GM12874 (cell line): Measurements from ENCODE around the gene NANOS2.
A peak's percentile ranks its signal among the peaks of the same experiment; 100 is the strongest.

Source experiments
- CTCF ChIP-seq: IDR thresholded peaks from 2 replicates; pipeline ENCODE4 v1.5.1; 2011; ENCODE audit warnings: low read depth, mild to moderate bottlenecking, control low read depth, low read length, moderate library complexity; ENCODE audit not compliant: insufficient read depth

NANOS2 gene

GRCh38 chr19:45913874-45914830 lies at the start of gene NANOS2:
Gene NANOS2, minus strand, starts transcription at chr19:45914778. Its CDS starts 85 bp downstream, at chr19:45914693.
- 0 out of 2 replicates have a peak, but pooled peaks have one; percentile 8 for TF ChIP-seq CTCF

GRCh38 chr19:45962021-45962420 lies 47.4 kb upstream of the NANOS2 start:
- no peak for TF ChIP-seq CTCF

GRCh38 chr19:45960595-45961235 lies 46.1 kb upstream of the NANOS2 start:
- no peak for TF ChIP-seq CTCF

GRCh38 chr19:45959517-45960025 lies 45.0 kb upstream of the NANOS2 start:
- no peak for TF ChIP-seq CTCF

- TF ChIP-seq CTCF = no peak
Observed at GRCh38 chr19:45958769-45959516, 44.4 kb upstream of the NANOS2 start.

- TF ChIP-seq CTCF = no peak
Observed at GRCh38 chr19:45958320-45958719, 43.7 kb upstream of the NANOS2 start.
